ENCODE measurements around the gene PEX1.
"Not testable (repeated sequence)": the region's sequence is repeated elsewhere in the genome, so short reads cannot be mapped to it uniquely, and the experiment has no call there.

Gene PEX1

GRCh38 chr7:92506363-92506762 is 22.0 kb downstream of the PEX1 start:
- no peak for DNase-seq (ENCODE audit: low read depth, low spot score)

DNA sequence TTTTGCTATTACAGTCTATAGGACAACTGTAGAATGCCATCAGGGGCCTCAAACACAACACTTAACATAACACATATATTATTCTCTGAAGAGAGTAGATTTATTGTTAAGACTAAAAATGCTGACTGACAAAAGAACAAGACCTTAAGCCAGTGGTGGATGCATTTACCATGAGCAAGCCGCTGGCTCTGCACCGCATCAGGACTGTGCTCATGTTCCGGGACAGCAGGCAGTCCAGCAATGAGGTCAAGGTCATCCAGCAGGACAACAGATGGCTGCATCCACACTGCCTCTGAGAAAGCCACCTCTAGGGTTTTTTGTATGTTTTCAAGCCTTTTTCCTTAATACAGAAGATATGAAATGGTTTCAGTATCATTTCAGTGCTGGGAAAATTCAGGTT is 23.8 kb downstream of the PEX1 start:
- DNase-seq (ENCODE audit: low read depth, low spot score) = no peak

DNA sequence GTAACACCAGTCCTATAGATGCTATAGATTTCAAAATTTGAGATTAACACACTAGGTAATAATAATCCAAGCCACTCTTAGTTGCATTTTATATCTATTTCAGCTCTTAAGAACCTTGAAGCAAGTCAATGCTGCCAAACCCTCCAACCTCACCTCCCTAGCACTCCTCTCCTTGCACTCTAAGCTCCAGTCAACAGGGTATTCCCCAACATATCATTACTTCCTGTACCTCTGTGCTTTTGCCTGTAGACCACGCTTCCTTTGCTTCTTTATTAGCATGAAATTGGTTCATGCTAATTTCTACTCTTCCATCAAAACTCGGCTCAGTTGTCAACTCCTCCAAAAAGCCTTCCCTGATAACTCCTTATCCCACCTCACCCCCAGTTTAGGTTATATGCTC is 24.6 kb downstream of the PEX1 start:
- DNase-seq (ENCODE audit: low read depth, low spot score) = no peak

GRCh38 chr7:92498557-92498956 is 29.8 kb downstream of the PEX1 start:
- no peak for DNase-seq (ENCODE audit: low read depth, low spot score)

DNA sequence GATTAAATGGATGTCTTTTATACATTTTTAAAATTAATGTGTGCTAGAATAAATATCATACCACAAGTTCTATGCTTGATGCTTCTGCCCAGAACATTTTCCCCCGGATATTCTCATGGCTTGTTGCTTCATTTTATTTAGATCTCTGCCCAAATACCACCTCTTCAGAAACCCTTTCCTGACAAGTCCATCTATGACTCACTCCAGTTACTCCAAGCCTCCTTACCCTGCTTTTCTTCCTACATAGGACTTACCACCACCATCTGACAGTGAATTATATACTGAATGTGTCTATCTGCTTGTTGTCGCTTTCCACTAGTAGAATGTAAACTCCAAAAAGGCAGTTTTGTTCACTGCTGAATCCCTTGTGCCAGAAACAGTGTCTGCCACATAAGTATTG is 31.4 kb downstream of the PEX1 start:
- DNase-seq (ENCODE audit: low read depth, low spot score) = no peak

DNA sequence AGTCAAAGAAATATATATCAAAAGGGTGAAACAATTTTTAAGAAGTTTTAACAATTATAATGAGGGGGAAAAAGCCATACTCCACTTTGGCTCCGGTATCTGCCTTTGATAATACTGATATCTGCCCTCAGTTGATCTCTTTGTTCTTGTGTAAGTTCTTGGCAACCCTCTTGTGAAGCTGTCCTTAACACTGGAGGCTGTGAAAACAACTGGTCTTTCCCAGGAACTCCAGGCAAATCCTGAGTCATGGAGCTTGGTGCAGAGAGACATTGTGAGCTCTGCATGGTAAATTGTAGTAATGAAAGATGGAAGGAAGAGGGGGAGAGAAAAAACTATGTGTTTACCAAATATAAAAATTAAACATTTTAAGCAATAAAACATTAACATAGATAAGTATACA is 38.7 kb downstream of the PEX1 start:
- no peak for DNase-seq (ENCODE audit: low read depth, low spot score)

DNA sequence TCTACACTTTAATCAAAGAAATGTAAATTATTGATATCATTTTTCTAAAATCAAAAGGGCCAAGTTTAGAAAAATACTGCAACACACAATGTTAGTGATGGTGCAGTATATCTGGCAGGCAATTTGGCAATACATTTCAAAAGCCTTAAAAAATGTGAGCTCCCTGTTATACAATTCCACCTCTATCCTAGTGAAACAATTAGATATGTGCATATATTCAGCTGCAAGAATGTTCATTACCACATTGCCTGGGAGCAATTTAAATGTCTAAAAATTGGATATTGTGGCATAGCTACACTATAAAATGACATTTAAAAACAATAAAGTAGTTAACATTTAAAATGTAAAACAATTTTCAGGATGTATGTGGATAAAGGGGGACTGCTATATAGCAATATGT is 40.5 kb downstream of the PEX1 start:
- DNase-seq (ENCODE audit: low read depth, low spot score) = no peak

GRCh38 chr7:92485974-92486373 is 42.3 kb downstream of the PEX1 start:
- no peak for DNase-seq (ENCODE audit: low read depth, low spot score)

- DNase-seq (ENCODE audit: low read depth, low spot score) = no peak
These were observed 42.9 kb downstream of the PEX1 start for GRCh38 chr7:92485267-92485892.

- DNase-seq (ENCODE audit: low read depth, low spot score) = not testable (repeated sequence)
These were observed 44.1 kb downstream of the PEX1 start for GRCh38 chr7:92484226-92484625.

DNA sequence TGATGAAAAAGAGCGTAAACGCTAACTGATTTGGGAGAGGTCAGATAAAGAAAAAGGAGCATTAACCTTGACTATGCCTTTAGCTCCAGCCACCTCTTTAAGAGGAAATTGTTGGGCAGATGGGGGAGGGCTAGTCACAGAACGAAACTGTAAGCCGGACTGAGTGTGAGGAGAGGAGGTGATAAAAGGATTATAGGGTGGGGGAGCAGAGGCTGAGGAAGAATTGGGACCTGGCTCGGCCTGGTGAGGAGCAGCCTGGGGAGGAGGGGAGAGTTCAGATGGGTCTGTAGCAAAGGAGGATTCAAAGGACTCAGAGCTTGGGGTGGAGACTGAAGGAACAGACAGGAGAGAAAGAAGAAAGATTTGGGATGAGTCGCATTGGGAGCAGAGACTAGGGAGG is 44.7 kb downstream of the PEX1 start:
- DNase-seq (ENCODE audit: low read depth, low spot score) = not testable (repeated sequence)

- DNase-seq (ENCODE audit: low read depth, low spot score) = not testable (repeated sequence)
These were observed 49.2 kb downstream of the PEX1 start for GRCh38 chr7:92479146-92479545.

DNA sequence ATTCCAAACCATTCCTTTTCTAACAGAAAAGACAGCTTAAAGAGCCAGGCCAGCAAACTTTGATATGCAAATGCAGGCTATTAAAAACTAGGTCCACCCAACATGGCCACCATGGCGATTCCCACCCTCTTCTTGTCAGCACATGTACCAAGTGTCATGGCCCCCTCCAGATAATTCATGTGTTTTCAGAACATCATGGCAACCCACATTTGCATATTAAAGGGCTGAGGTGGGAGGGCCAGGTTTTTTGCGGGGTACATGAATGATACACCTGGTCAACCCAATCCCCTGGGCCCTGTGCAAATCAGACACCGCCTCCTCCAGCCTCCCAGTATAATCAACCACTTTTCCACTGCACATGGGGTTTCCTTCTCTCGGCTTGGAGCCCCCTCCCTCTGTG is 49.6 kb downstream of the PEX1 start:
- DNase-seq (ENCODE audit: low read depth, low spot score) = no peak

DNA sequence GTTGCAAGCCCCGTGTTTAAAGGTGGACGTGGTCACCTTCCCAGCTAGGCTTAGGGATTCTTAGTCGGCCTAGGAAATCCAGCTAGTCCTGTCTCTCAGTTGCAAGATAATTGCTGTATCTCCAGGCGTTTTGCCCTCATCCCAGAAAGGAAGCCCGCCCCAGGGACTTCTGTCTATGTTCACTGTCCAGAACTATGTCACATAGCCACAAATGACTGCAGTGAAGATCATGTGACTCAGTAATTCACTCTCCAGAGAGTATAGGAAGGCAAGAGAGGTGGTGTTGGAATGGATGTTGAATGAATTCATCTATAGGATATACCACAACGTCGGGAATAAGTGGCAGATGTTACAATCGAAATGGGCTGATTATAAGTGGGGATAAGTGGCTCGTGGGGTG is 50.2 kb downstream of the PEX1 start:
- DNase-seq (ENCODE audit: low read depth, low spot score) = no peak

DNA sequence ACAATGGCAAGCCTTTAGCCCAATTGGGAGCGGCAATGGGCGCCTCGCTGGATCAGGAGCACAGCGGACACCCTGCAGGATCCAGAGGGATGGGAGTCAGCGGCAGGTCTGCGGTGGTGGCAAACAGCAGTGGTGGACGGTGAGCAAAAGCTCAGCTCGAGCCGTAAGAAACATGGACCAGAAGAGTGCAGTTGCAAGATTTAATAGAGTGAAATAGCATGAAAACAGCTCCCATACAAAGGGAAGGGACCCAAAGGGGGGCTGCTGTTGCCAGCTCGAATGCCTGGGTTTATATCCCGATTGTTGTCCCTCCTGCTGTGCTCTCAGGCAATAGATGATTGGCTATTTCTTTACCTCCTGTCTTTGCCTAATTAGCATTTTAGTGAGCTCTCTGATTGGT is 50.6 kb downstream of the PEX1 start, which contains the start of gene ERVW-1:
TSS of gene ERVW-1 (minus strand) at position 266 of the 400 bp plus-strand sequence. CDS start 7,565 bp downstream, outside the sequence.
- DNase-seq (ENCODE audit: low read depth, low spot score) = not testable (repeated sequence)

DNA sequence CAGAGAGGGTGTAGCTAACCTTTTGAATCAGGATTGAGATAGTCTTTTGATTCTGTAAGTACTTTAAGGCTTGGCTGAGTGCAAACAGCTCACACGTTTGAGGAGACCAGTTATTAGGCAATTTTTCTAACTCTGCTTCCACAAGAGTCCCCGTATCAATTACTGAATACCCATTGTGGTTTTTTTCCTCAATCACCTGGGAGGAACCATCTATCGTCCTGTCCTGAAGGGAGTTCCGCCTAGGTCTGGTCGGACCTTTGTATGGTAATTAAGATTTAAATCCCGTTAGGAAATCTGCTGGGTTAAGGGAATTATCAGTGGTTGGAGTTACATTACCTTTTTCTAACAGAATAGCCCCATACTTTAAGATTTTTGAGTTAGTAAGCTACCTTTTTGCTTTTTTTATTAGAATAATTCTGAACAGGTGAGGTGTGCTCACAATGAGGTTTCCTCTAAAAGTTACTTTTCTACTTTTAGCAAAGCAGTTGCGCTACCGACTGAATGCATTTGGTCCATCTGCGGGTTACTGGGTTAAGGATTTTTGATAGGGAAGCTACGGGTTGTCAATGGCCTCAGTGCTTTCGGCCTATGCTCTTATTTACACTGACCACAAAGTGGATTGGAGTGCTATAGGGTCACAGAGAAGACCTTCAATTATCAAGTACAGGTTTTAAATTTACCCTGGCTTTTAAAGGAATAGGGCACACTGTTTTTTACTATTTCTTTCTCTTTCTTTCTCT is 52.3 kb downstream of the PEX1 start:
- DNase-seq (ENCODE audit: low read depth, low spot score) = not testable (repeated sequence)

DNA sequence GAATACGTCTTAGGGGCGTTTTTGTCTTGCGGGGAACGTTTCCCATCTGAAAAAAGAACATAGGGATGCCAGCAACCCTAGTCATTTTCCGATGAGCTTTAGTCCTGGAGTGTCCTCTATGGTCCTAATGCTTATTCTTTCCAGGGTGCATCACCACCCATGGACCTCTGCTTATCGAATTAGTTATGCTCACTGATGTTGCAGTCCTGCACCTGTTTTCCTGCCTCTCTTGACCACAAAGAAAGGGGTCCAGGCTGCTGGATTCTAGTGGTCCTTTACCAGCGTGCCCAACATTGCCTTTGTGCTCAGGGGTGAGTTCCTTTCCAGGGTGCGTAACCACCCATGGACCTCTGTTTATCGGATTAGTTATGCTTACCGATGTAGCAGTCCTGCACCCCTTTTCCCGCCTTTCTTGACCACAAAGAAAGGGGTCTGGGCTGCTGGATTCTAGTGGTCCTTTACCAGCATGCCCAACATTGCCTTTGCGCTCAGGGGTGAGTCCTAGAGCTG is 53.0 kb downstream of the PEX1 start:
- DNase-seq (ENCODE audit: low read depth, low spot score) = not testable (repeated sequence)

DNA sequence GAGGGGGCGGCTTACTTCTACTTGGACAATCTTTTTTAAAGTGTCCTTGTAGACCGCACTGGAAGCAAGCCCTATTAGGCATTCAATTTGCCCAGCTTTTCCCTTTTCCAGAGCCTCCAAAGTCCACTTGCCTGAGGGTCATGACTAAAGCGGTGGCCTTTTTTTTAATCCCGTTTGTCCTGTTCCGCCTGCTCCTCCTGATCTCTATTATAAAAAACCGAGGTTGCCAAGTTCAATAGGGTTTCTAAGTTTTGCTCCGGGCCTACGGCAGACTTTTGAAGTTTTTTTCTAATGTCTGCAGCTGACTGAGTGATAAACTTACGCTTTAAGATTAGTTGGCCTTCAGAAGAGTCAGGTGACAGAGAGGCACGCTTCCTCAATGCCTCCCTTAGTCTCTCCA is 54.3 kb downstream of the PEX1 start:
- not testable (repeated sequence) for DNase-seq (ENCODE audit: low read depth, low spot score)

DNA sequence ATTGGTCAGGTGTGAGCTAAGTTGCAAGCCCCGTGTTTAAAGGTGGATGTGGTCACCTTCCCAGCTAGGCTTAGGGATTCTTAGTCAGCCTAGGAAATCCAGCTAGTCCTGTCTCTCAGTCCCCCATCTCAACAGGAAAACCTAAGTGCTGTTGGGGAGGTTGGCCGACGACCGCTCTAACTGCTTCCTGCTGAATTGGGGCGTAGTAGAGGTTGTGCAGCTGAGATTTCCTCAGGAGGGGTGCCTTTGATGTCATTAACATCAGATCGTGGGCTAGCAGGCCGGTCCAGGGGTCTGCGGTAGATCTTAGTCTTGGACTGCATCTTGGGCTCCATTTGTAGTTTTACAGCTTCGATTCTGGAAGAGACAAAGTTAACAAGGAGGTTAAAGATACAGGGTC is 59.7 kb downstream of the PEX1 start:
- DNase-seq (ENCODE audit: low read depth, low spot score) = not testable (repeated sequence)

DNA sequence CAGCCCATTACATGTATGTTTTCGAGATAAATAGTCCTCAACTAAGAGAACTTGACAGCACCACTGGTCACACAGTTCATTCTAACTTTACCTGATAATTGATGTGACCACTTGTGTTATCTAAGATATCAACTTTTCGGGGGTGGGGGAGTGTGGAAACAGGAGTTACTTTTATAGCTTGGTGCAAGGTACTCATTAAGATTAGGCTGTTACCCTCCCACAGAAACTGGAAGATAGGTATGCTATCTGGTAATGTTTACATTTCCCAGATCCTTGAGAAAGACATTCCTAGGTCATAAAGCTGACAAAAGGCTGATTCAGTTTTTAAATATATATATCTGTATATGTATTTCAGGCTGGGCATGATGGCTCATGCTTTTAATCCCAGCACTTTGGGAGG is 61.6 kb downstream of the PEX1 start:
- DNase-seq (ENCODE audit: low read depth, low spot score) = no peak

DNA sequence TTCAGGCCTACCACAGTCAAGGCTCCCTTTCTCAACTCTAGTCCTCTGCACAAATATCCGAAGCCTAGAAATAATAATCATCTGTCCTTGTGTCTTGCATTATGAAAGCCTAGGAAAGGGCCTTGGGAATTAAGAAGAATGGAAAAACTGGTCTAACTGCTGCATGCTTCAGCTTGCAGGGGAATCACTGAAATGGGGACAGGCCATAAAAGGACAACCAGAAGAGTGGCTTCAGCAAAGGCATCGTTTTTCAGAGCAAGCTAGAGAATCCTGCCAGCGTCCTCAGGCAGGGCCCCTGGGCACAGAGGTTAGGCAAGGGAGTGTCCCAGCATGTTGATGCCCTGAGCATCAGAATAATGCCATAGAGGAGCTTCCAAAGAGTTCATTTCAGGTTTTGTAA is 63.8 kb downstream of the PEX1 start:
- DNase-seq (ENCODE audit: low read depth, low spot score) = no peak

GRCh38 chr7:92462560-92462959 is 65.8 kb downstream of the PEX1 start:
- DNase-seq (ENCODE audit: low read depth, low spot score) = no peak

Data from smooth muscle cell of the brain vasculature (primary cell).